Fibroblast of mammary gland (primary cell): Measurements from ENCODE around the gene DAND5.
A peak's percentile ranks its signal among the peaks of the same experiment; 100 is the strongest.

Experiments
- DNase-seq: peaks from one replicate; pipeline ENCODE4 v3.0.0-alpha.2; 2010; ENCODE audit warnings: low read depth
- H3K4me3 ChIP-seq: 2 replicates; pipeline ENCODE4 v1.5.1; 2011; ENCODE audit warnings: low read depth, mild to moderate bottlenecking, low read length, moderate library complexity; ENCODE audit not compliant: control insufficient read depth
- TF ChIP-seq, protein P1 (sequence below): conservative IDR thresholded peaks from 2 replicates; pipeline ENCODE4 v1.5.1; 2011; ENCODE audit warnings: low read depth, low read length, inconsistent platforms; ENCODE audit not compliant: control insufficient read depth, insufficient read depth

Gene DAND5

GRCh38 chr19:12959481-12959880 is 9.9 kb upstream of the DAND5 start:
- no peak for DNase-seq
- H3K4me3 ChIP-seq, result no peak overlapping the region
- TF ChIP-seq, protein P1, sequence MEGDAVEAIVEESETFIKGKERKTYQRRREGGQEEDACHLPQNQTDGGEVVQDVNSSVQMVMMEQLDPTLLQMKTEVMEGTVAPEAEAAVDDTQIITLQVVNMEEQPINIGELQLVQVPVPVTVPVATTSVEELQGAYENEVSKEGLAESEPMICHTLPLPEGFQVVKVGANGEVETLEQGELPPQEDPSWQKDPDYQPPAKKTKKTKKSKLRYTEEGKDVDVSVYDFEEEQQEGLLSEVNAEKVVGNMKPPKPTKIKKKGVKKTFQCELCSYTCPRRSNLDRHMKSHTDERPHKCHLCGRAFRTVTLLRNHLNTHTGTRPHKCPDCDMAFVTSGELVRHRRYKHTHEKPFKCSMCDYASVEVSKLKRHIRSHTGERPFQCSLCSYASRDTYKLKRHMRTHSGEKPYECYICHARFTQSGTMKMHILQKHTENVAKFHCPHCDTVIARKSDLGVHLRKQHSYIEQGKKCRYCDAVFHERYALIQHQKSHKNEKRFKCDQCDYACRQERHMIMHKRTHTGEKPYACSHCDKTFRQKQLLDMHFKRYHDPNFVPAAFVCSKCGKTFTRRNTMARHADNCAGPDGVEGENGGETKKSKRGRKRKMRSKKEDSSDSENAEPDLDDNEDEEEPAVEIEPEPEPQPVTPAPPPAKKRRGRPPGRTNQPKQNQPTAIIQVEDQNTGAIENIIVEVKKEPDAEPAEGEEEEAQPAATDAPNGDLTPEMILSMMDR, result no peak

DNA sequence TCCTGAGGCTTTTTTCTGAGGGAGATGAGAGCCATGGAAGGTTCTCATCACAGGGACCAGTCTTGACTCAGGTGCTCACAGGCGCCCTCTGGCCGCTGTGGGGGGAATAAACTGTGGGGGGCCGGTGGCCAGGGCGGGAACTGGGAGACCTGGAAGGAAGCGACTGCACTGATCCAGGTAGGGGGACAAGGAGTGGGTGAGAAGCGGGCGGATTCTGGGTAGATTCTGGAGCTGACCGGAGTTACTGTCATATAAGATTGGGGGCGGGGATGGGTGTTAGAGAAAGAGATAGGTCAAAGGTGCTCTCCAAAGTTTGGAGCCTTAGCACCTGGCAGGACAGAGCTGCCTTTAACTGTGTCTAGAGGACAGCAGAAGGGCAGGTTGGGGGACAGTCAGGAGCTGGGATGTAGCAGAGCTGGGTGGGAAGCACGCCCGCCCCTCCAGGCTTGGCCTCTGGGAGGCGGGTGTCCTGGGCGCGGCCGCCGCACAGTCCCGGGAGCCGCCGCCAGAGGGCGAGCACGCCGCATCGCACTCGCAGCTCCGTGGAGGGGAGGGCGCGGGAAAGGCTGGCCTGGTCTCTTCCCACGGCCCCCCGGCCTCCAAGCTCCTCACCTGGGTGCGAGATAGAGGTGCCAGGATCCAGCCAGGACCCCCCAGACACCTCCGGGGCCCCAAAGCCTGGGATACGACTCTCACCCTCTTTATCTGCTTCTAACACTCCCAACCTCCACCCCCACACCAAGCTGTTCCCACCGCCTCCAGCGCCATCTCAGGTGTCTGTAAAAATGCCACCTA is 4.2 kb upstream of the DAND5 start:
- peak; percentile 66 for DNase-seq
- peak overlapping the region; percentile 55 for H3K4me3 ChIP-seq
- TF ChIP-seq, protein P1, result peak; percentile 77

- no peak for DNase-seq
- H3K4me3 ChIP-seq, result no peak overlapping the region
- TF ChIP-seq, protein P1, result no peak
Observed at GRCh38 chr19:12965812-12966135, 3.6 kb upstream of the DAND5 start.

- TF ChIP-seq, protein P1, result no peak
- no peak overlapping the region for H3K4me3 ChIP-seq
- DNase-seq, result peak; percentile 63
Observed at GRCh38 chr19:12967907-12968306, 1.5 kb upstream of the DAND5 start.

DNA sequence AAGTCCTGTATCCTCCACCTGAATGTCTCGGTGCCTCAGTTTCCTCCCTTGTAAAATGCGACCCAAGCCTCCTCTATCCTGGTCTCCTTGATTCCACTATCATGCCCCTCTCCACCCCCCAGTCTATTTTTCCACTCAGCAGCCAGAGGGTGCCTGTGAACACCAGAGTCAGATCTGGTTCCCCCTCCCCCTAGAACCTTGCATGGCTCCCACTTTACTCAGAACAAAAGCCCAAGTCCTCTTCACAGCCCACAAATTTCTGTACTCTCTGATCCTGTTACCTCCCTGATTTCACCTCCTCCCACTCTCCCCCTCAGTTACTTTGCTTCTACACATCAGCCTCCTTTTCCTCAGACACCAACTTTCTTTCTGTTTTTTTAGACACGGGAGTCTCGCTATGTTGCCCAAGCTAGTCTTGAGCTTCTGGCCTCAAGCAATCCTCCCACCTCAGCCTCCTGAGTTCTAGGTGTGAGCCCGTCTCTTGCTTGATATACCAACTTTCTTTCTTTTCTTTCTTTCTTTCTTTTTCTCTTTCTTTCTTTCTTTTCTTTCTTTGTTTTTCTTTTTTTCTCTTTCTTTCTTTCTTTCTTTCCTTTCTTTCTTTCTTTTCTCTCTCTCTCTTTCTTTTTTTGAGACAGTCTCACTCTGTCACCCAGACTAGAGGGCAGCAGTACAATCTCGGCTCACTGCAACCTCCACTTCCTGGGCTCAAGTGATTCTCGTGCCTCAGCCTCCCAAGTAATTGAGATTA is 869 bp downstream of the DAND5 start:
- H3K4me3 ChIP-seq, result no peak overlapping the region
- DNase-seq, result no peak
- TF ChIP-seq, protein P1, result no peak

DNA sequence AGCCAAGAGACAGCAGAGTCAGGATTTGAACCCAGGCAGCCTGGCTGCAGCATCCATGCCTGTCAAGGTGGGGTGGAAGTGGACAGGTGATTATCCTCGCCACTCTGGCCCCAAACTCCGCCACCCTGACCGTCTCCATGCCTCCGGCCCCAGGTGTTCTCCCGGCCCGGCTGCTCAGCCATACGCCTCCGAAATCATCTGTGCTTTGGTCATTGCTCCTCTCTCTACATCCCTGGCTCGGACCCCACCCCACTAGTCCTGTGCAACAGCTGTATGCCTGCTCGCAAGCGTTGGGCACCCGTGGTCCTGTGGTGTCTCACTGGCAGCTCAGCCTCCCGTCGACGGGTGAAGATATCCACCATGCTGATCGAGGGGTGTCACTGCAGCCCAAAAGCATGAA is 3.9 kb downstream of the DAND5 start:
- TF ChIP-seq, protein P1, result no peak
- DNase-seq, result no peak
- no peak overlapping the region for H3K4me3 ChIP-seq
